HG02981 (cell line): ENCODE measurements around the gene HGFAC.

Experiments
- ATAC-seq: cut with Tn5 transposase; IDR thresholded peaks from one replicate; pipeline ENCODE4 v1.9.1; 2021; ENCODE audit warnings: mild to moderate bottlenecking, moderate library complexity; ENCODE audit not compliant: unreplicated experiment

Gene HGFAC

GRCh38 chr4:3485011-3485791 lies 43.4 kb downstream of the HGFAC start:
- ATAC-seq, result no peak

- no peak for ATAC-seq
Observed at GRCh38 chr4:3485886-3486540, 44.2 kb downstream of the HGFAC start.

- no peak for ATAC-seq
Observed at GRCh38 chr4:3486541-3487540, 45.1 kb downstream of the HGFAC start.

GRCh38 chr4:3487861-3488260 lies 46.1 kb downstream of the HGFAC start:
- no peak for ATAC-seq

GRCh38 chr4:3488820-3489219 lies 47.1 kb downstream of the HGFAC start:
- no peak for ATAC-seq

GRCh38 chr4:3489451-3489962 lies 47.7 kb downstream of the HGFAC start:
- no peak for ATAC-seq

- ATAC-seq, result no peak
Observed at GRCh38 chr4:3491681-3492405, 50.1 kb downstream of the HGFAC start.

- ATAC-seq, result no peak
Observed at GRCh38 chr4:3492741-3493719, 51.3 kb downstream of the HGFAC start.

GRCh38 chr4:3493720-3494461 lies 52.1 kb downstream of the HGFAC start:
- no peak for ATAC-seq

GRCh38 chr4:3494462-3494871 lies 52.7 kb downstream of the HGFAC start:
- ATAC-seq, result no peak

- no peak for ATAC-seq
Observed at GRCh38 chr4:3495204-3495975, 53.6 kb downstream of the HGFAC start.

GRCh38 chr4:3496021-3496420 lies 54.3 kb downstream of the HGFAC start:
- no peak for ATAC-seq

GRCh38 chr4:3497095-3497494 lies 55.3 kb downstream of the HGFAC start:
- ATAC-seq, result no peak

- no peak for ATAC-seq
Observed at GRCh38 chr4:3497523-3498389, 56.0 kb downstream of the HGFAC start.

- no peak for ATAC-seq
Observed at GRCh38 chr4:3498407-3498806, 56.6 kb downstream of the HGFAC start.
